ENCODE data around the gene TMEM117. TPM values are rescaled to one million over a fixed set of nuclear protein-coding genes. Genes with fewer than 3 reads are reported as not detected.
"Not testable (repeated sequence)": the region's sequence is repeated elsewhere in the genome, so short reads cannot be mapped to it uniquely, and the experiment has no call there.

TMEM117 gene
- polyA plus RNA-seq, 1 experiment: 4.3 TPM

GRCh38 chr12:43858991-43859390 lies 23.1 kb downstream of the TMEM117 start:
- no peaks in the 10 kb centered on the region for H3K27me3 ChIP-seq (ENCODE audit: control insufficient read depth, insufficient read depth, low read length)
- TF ChIP-seq CTCF (IDR thresholded peaks at IDR 0.05; ENCODE audit: insufficient read depth, low read depth, low read length): no peak
- no peak for DNase-seq (ENCODE audit: low read depth)
- H3K4me3 ChIP-seq (ENCODE audit: low read depth, low read length): no peak overlapping the region
- H3K36me3 ChIP-seq (ENCODE audit: control insufficient read depth, insufficient read depth, low read length): no peaks in the 10 kb centered on the region
- CTCF ChIA-PET: no interaction called here
- POLR2A ChIA-PET: no interaction called here

- ChIA-PET CTCF (no interaction called here), POLR2A (no interaction called here)
- no peak for TF ChIP-seq CTCF (IDR thresholded peaks at IDR 0.05; ENCODE audit: insufficient read depth, low read depth, low read length)
- H3K36me3 ChIP-seq (ENCODE audit: control insufficient read depth, insufficient read depth, low read length): no peaks in the 10 kb centered on the region
- no peak for DNase-seq (ENCODE audit: low read depth)
- H3K27me3 ChIP-seq (ENCODE audit: control insufficient read depth, insufficient read depth, low read length): no peaks in the 10 kb centered on the region
- H3K4me3 ChIP-seq (ENCODE audit: low read depth, low read length): no peak overlapping the region
Observed at GRCh38 chr12:43861015-43861839, 25.3 kb downstream of the TMEM117 start.

- ChIA-PET CTCF (no interaction called here), POLR2A (no interaction called here)
- Histone ChIP-seq H3K27me3 (ENCODE audit: control insufficient read depth, insufficient read depth, low read length) (no peaks in the 10 kb centered on the region), H3K4me3 (ENCODE audit: low read depth, low read length) (no peak overlapping the region), H3K36me3 (ENCODE audit: control insufficient read depth, insufficient read depth, low read length) (no peaks in the 10 kb centered on the region)
- no peak for TF ChIP-seq CTCF (IDR thresholded peaks at IDR 0.05; ENCODE audit: insufficient read depth, low read depth, low read length)
- no peak for DNase-seq (ENCODE audit: low read depth)
Observed at GRCh38 chr12:43861840-43862150, 25.9 kb downstream of the TMEM117 start.

- POLR2A ChIA-PET: no interaction called here
- TF ChIP-seq CTCF (IDR thresholded peaks at IDR 0.05; ENCODE audit: insufficient read depth, low read depth, low read length): no peak
Observed at GRCh38 chr12:43863770-43864366, 28.0 kb downstream of the TMEM117 start.

GRCh38 chr12:43864557-43864956 lies 28.7 kb downstream of the TMEM117 start:
- POLR2A ChIA-PET; H3K27me3 ChIP-seq (ENCODE audit: control insufficient read depth, insufficient read depth, low read length); DNase-seq (ENCODE audit: low read depth); H3K4me3 ChIP-seq (ENCODE audit: low read depth, low read length); H3K36me3 ChIP-seq (ENCODE audit: control insufficient read depth, insufficient read depth, low read length): not testable (repeated sequence)
- CTCF ChIA-PET: interaction anchor here (1.2 kb wide), 1 partner anchor 9 kb away, joined by 3 read pairs; no protein-coding TSS in a partner anchor

More at GRCh38 chr12:43863770-43864366, 28.0 kb downstream of the TMEM117 start:
- CTCF ChIA-PET: interaction anchor here (1.2 kb wide), 1 partner anchor 9 kb away, joined by 3 read pairs; no protein-coding TSS in a partner anchor
- Histone ChIP-seq H3K4me3 (ENCODE audit: low read depth, low read length) (no peak overlapping the region), H3K36me3 (ENCODE audit: control insufficient read depth, insufficient read depth, low read length) (no peaks in the 10 kb centered on the region), H3K27me3 (ENCODE audit: control insufficient read depth, insufficient read depth, low read length) (no peaks in the 10 kb centered on the region)
- no peak for DNase-seq (ENCODE audit: low read depth)
